Duodenal mucosa (tissue), 2 donors: ENCODE measurements around the gene PLXNA4.

Experiments used
- H3K27ac ChIP-seq: one replicate; pipeline ENCODE4 v1.7.0; 2013; ENCODE audit warnings: low read depth, low read length
- H3K27me3 ChIP-seq, 2 donors: one replicate each; pipeline ENCODE4 v1.7.0; 2013; ENCODE audit warnings: low read length in 2 of 2, control low read depth in 1 of 2; ENCODE audit not compliant: insufficient read depth in 2 of 2, control insufficient read depth in 1 of 2
- H3K36me3 ChIP-seq, 2 donors: one replicate each; pipeline ENCODE4 v1.7.0; 2013; ENCODE audit warnings: low read length in 2 of 2, control low read depth in 1 of 2; ENCODE audit not compliant: insufficient read depth in 2 of 2, control insufficient read depth in 1 of 2
- H3K4me1 ChIP-seq, 2 donors: one replicate each; pipeline ENCODE4 v1.7.0; 2013; ENCODE audit warnings: low read length in 2 of 2, control low read depth in 1 of 2; ENCODE audit not compliant: insufficient read depth in 2 of 2, control insufficient read depth in 1 of 2
- H3K4me3 ChIP-seq, 2 donors: one replicate each; pipeline ENCODE4 v1.7.0; 2013; ENCODE audit warnings: low read length in 2 of 2, low read depth in 1 of 2
- H3K9ac ChIP-seq, 2 donors: one replicate each; pipeline ENCODE4 v1.7.0; 2013; ENCODE audit warnings: low read length in 2 of 2, low read depth in 1 of 2
- H3K9me3 ChIP-seq, 2 donors: one replicate each; pipeline ENCODE4 v1.7.0; 2013; ENCODE audit warnings: low read length in 2 of 2, control low read depth in 1 of 2; ENCODE audit not compliant: control insufficient read depth in 1 of 2

The PLXNA4 gene

DNA sequence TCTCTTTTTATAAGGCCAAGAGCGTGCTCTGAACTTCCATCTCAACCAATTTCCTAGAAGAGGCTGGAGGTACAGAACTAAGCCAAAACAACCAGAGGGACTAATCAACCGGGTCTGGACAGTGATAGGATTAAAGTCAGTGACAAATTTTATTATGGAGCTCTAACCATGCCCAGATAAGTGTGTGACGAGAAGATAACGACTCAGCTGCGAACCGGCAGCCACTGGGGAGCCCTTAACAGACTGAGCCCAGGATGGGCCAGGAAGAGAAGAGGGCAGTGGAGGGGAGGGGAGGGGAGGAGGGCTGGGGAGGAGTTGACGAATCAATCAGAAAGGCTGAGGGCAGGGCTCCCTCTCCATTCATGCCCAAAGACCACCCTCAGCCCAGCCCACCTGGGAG, 119.9 kb downstream of the PLXNA4 start:
- no peak overlapping the region for H3K4me3 ChIP-seq
- H3K4me1 ChIP-seq, result no peaks in the 10 kb centered on the region
- H3K9me3 ChIP-seq, result no peaks in the 10 kb centered on the region
- H3K9ac ChIP-seq, result no peak overlapping the region
- no peaks in the 10 kb centered on the region for H3K36me3 ChIP-seq
- H3K27ac ChIP-seq, result no peak overlapping the region
- no peaks in the 10 kb centered on the region for H3K27me3 ChIP-seq

DNA sequence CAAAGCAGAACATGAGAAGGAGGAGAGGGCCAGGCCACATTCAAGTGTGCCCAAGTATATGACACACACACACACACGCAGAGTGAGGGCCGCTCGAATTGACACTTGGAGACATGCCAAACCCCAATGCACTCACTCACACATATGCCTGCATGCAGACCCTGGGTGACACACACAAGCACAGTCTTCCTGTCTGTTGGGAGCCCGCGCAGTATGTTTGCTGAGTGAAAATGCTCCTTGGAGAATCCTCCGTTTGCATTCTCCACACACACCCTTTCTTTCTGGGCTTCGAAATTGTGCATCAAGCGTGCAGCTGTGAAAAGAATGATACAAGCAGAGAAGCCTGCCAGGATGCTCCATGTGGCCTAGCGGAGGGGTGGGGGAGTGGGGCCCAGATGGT, 120.9 kb downstream of the PLXNA4 start:
- Histone ChIP-seq H3K4me1 (no peaks in the 10 kb centered on the region), H3K4me3 (no peak overlapping the region), H3K36me3 (no peaks in the 10 kb centered on the region), H3K27ac (no peak overlapping the region), H3K9ac (no peak overlapping the region), H3K27me3 (no peaks in the 10 kb centered on the region), H3K9me3 (no peaks in the 10 kb centered on the region)

GRCh38 chr7:132453826-132454225, 122.4 kb downstream of the PLXNA4 start:
- Histone ChIP-seq H3K27me3 (no peaks in the 10 kb centered on the region), H3K4me1 (no peaks in the 10 kb centered on the region), H3K36me3 (no peaks in the 10 kb centered on the region), H3K4me3 (no peak overlapping the region), H3K27ac (no peak overlapping the region), H3K9ac (no peak overlapping the region), H3K9me3 (no peaks in the 10 kb centered on the region)

GRCh38 chr7:132451161-132451560, 125.1 kb downstream of the PLXNA4 start:
- Histone ChIP-seq H3K27me3 (no peaks in the 10 kb centered on the region), H3K27ac (no peak overlapping the region), H3K4me1 (no peaks in the 10 kb centered on the region), H3K4me3 (no peak overlapping the region), H3K9ac (no peak overlapping the region), H3K36me3 (no peaks in the 10 kb centered on the region), H3K9me3 (no peaks in the 10 kb centered on the region)

DNA sequence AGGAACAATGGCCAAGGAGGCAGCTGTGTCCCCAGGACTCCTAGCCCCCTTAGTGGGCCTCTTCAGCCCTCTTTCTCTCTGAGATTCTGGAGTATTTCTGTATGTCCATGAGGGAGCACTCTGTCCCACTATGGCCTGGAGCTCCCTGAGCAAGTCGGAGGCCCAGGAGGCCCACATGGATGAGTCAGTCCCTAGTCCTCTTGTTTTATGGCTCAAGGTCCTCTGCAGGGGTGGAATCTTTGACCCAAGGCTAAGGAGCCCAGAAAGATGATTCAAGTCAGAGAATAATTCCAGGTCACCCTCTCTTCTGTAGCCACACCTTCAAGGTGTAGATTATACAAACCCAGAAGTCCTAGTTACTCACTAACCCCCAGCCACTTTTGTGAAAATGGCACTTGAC, 125.6 kb downstream of the PLXNA4 start:
- H3K27me3 ChIP-seq, result no peaks in the 10 kb centered on the region
- no peak overlapping the region for H3K9ac ChIP-seq
- H3K27ac ChIP-seq, result no peak overlapping the region
- no peaks in the 10 kb centered on the region for H3K4me1 ChIP-seq
- H3K4me3 ChIP-seq, result no peak overlapping the region
- no peaks in the 10 kb centered on the region for H3K36me3 ChIP-seq
- H3K9me3 ChIP-seq, result no peaks in the 10 kb centered on the region

DNA sequence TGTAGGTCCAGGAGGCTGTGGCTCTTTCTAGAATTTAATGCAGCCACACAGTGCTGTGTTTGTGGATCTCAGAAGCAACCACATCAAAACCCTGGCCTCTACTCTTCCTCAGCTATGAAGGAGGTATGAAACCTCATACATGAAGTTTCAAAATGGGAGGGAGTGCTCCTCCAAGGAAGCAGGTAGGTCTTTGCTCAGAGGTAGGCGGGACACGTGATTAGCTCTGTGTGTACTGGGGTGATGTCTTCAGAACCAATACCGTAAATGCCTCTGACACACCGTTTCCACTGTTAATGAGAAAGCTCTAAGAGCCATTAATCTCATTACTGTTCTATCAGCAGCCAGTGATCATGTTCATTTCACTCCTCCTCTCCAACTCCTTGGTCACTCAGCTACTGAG, 126.1 kb downstream of the PLXNA4 start:
- H3K4me3 ChIP-seq, result no peak overlapping the region
- H3K4me1 ChIP-seq, result no peaks in the 10 kb centered on the region
- no peaks in the 10 kb centered on the region for H3K9me3 ChIP-seq
- H3K9ac ChIP-seq, result no peak overlapping the region
- no peaks in the 10 kb centered on the region for H3K36me3 ChIP-seq
- no peaks in the 10 kb centered on the region for H3K27me3 ChIP-seq
- no peak overlapping the region for H3K27ac ChIP-seq

DNA sequence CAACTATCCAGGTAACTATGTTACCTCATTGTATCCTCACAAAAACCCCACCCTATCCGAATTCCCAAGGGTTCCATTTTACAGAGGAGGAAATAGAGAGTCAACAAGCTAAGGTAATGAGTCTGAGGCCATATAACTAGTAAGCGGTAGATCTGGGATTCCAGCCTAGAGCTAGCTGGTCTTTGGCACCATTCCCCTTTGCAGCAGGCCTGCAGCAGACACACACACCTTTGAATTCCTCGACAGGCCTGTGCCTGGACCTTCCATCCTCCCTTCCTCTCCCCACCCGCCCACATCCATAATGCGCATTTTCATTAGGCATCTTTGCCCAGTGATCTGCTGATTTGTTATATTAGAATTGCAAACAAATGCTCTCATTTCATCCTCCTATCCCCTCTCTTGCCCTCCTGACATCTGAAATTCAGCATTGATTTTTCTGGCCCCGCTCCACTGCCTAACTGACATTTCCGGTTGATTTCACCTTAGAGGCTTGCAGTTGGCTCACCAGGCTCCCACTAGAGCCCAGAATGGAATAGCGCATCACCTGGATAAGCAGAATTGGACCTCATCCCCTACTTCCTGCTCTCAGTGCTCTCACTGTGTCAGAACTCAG, 129.5 kb downstream of the PLXNA4 start:
- Histone ChIP-seq H3K4me1 (no peaks in the 10 kb centered on the region), H3K27ac (no peak overlapping the region), H3K9me3 (no peaks in the 10 kb centered on the region), H3K27me3 (no peaks in the 10 kb centered on the region), H3K9ac (no peak overlapping the region), H3K4me3 (no peak overlapping the region), H3K36me3 (no peaks in the 10 kb centered on the region)

DNA sequence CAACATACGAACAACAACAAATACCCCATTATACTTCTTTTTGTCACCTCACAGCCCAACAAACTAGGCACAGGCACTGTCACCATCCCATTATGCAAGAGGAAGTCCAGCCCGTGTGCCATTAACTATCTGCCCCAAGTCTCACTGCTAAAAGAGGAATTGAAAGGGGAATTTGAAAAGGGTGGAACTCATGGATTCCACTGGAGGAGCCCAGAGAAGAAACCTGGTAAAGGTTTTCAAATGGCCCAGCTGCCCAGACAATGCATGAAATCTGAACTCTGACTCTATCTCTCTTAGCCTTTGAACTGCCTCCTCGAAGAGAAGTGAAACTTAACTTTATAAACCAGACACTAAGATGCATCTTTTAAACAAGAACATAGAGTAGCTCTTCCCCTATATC, 130.0 kb downstream of the PLXNA4 start:
- Histone ChIP-seq H3K27ac (no peak overlapping the region), H3K4me1 (no peaks in the 10 kb centered on the region), H3K36me3 (no peaks in the 10 kb centered on the region), H3K9ac (no peak overlapping the region), H3K4me3 (no peak overlapping the region), H3K9me3 (no peaks in the 10 kb centered on the region), H3K27me3 (no peaks in the 10 kb centered on the region)

DNA sequence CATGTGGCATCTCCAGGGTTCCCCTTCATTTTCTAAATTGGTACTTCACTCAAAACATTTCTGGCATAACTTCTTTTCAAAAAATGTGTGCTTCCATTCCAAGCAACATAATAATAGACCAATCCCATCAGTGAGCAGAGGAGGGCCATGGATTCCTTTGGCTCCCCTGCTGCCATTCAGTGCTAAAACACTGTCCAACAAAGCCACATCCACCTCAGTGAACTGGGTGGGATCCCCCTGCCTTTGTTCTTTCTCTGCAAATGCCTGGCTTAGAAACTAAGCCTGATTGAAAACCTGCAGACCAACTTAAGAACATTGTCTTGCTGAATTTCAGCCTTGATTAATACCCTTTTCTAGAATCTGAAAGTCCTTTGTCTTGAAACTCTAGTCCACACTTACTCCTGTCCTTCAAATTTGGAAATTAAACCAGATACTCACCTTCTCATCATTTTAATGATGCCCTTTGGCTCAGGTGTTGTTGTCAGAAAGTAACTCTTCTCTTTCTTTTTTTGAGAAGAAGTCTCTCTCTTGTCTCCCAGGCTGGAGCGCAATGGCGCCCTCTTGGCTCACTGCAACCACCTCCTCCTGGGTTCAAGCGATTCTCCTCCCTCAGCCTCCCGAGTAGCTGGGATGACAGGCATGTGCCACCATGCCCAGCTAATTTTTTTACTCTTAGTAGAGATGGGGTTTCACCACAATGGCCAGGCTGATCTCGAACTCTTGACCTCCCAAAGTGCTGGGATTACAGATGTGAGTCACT, 132.3 kb downstream of the PLXNA4 start:
- Histone ChIP-seq H3K4me1 (no peaks in the 10 kb centered on the region), H3K4me3 (no peak overlapping the region), H3K9ac (no peak overlapping the region), H3K27ac (no peak overlapping the region), H3K36me3 (no peaks in the 10 kb centered on the region), H3K9me3 (no peaks in the 10 kb centered on the region), H3K27me3 (no peaks in the 10 kb centered on the region)

- Histone ChIP-seq H3K27ac (no peak overlapping the region), H3K9ac (no peak overlapping the region), H3K36me3 (no peaks in the 10 kb centered on the region), H3K9me3 (no peaks in the 10 kb centered on the region), H3K27me3 (no peaks in the 10 kb centered on the region), H3K4me1 (peaks cover 0 to 5% of the 10 kb centered on the region in 2 donors), H3K4me3 (no peak overlapping the region)
Measured at GRCh38 chr7:132441935-132442334, 134.3 kb downstream of the PLXNA4 start.
